Activated CD8-positive, alpha-beta T cell treated with anti-CD3 and anti-CD28 coated beads for 36 hours (primary cell): Measurements from ENCODE around the gene MYO1B. TPM values are rescaled to one million over a fixed set of nuclear protein-coding genes. Genes with fewer than 3 reads are reported as not detected.

Experiments
- ATAC-seq: fragments of 200-7000 bp; cut with Tn5 transposase; one replicate; pipeline ENCODE4 v1.10.0; 2021; ENCODE audit warnings: mild to moderate bottlenecking, moderate library complexity
- CTCF ChIA-PET: fragments of 350-600 bp; sonication (Branson Sonifier 250); formaldehyde crosslinking; loops from one replicate; lab custom pipeline; 2021; ENCODE audit warnings: antibody characterized with exemption; lab: Charles Lee
- POLR2A ChIA-PET: fragments of 350-600 bp; sonication (Branson Sonifier 250); formaldehyde crosslinking; loops from one replicate; lab custom pipeline; 2021; ENCODE audit warnings: antibody characterized with exemption; lab: Charles Lee
- DNase-seq: peaks from one replicate; pipeline ENCODE4 v3.0.0-alpha.2; 2020
- H3K27ac Mint-ChIP-seq: one replicate; pipeline ENCODE4 v1.8.0; 2021; ENCODE audit warnings: mild to moderate bottlenecking, mixed read lengths
- H3K27me3 Mint-ChIP-seq: one replicate; pipeline ENCODE4 v1.8.0; 2021; ENCODE audit warnings: mixed read lengths
- H3K36me3 Mint-ChIP-seq: one replicate; pipeline ENCODE4 v1.8.0; 2021; ENCODE audit warnings: low read depth, mixed read lengths
- H3K4me1 Mint-ChIP-seq: one replicate; pipeline ENCODE4 v1.8.0; 2021; ENCODE audit warnings: low read depth, mixed read lengths
- H3K4me3 Mint-ChIP-seq: one replicate; pipeline ENCODE4 v1.8.0; 2021; ENCODE audit warnings: mild to moderate bottlenecking, moderate library complexity, mixed read lengths
- H3K9me3 Mint-ChIP-seq: one replicate; pipeline ENCODE4 v1.8.0; 2021; ENCODE audit warnings: mixed read lengths
- intact Hi-C: fragments of 100-400 bp; cut with micrococcal nuclease; formaldehyde crosslinking; loops from one replicate; pipeline ENCODE4 v1.10.0; 2022
- total RNA-seq, 2 experiments: library from RNA; stranded (reverse); gene quantifications; one replicate each; pipeline ENCODE4 v1.2.3, GENCODE V29; 2021
- TF ChIP-seq, protein P1 (sequence below): fragments of 200-600 bp; IDR thresholded peaks from one replicate; pipeline ENCODE4 v1.8.0; 2022; ENCODE audit warnings: antibody characterized with exemption, mild to moderate bottlenecking

The MYO1B gene
- total RNA-seq, 2 experiments from 2014 or later, result 43.2 to 44.8 TPM

DNA sequence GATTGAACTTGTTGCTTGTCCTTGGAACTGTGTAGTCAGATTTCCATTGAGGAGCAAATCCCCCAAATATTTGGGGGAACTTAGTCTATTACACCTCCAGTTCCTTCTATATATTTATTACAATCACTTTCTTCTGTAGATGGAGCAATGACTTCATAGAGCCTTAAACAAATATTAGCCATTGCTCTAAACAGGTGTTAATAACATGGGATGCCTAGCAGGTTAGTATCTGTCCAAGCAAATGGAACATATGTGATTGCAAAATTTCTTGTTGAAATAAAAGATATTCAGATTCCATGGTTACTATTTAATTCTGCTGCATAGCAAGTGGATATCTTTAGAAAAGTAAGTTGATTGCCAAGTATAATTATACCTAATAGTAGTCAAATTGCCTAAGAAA, 225.1 kb downstream of the MYO1B start:
- H3K27ac Mint-ChIP-seq, result no peak overlapping the region
- H3K4me3 Mint-ChIP-seq, result no peak overlapping the region
- intact Hi-C loops, result no loop called here
- H3K27me3 Mint-ChIP-seq, result no peaks in the 10 kb centered on the region
- no peaks in the 10 kb centered on the region for H3K4me1 Mint-ChIP-seq
- TF ChIP-seq, protein P1, sequence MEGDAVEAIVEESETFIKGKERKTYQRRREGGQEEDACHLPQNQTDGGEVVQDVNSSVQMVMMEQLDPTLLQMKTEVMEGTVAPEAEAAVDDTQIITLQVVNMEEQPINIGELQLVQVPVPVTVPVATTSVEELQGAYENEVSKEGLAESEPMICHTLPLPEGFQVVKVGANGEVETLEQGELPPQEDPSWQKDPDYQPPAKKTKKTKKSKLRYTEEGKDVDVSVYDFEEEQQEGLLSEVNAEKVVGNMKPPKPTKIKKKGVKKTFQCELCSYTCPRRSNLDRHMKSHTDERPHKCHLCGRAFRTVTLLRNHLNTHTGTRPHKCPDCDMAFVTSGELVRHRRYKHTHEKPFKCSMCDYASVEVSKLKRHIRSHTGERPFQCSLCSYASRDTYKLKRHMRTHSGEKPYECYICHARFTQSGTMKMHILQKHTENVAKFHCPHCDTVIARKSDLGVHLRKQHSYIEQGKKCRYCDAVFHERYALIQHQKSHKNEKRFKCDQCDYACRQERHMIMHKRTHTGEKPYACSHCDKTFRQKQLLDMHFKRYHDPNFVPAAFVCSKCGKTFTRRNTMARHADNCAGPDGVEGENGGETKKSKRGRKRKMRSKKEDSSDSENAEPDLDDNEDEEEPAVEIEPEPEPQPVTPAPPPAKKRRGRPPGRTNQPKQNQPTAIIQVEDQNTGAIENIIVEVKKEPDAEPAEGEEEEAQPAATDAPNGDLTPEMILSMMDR, result no peak
- CTCF ChIA-PET, result no interaction called here
- no peak for ATAC-seq
- POLR2A ChIA-PET, result interaction anchor here (0.6 kb wide), 1 partner anchor 315 kb away, joined by 3 read pairs; no protein-coding TSS in a partner anchor
- no peak for DNase-seq
- H3K9me3 Mint-ChIP-seq, result no peaks in the 10 kb centered on the region
- H3K36me3 Mint-ChIP-seq, result no peaks in the 10 kb centered on the region

DNA sequence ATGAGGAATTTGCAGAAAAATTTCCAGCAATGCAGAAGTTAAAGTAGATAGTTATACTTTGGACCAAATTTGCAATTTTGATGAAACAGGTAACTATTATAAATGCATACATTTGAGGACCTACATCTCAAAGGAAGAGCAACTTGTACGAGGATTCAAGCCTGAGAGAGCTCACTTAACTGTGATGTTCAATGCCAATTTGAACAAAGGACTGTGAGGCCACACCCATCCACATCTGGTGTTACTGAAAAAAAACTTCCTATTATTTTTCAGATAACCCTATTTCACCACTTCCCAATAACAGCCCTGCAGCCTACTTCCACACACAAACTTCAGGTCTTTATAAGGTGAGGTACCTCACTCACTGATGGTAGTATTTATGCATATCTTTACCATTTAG, 229.3 kb downstream of the MYO1B start:
- DNase-seq (no peak), ATAC-seq (no peak)
- H3K4me1 Mint-ChIP-seq, result no peaks in the 10 kb centered on the region
- no peak overlapping the region for H3K27ac Mint-ChIP-seq
- intact Hi-C loops, result no loop called here
- H3K36me3 Mint-ChIP-seq, result no peaks in the 10 kb centered on the region
- CTCF ChIA-PET, result interaction anchor here (0.7 to 0.8 kb wide), 2 partner anchors 28 to 228 kb away, joined by 3 read pairs; no protein-coding TSS in a partner anchor
- H3K9me3 Mint-ChIP-seq, result no peaks in the 10 kb centered on the region
- POLR2A ChIA-PET, result no interaction called here
- no peaks in the 10 kb centered on the region for H3K27me3 Mint-ChIP-seq
- no peak overlapping the region for H3K4me3 Mint-ChIP-seq
- TF ChIP-seq, protein P1, result no peak

Other genes with a start within 250 kb of the MYO1B start
- 100 to 1,000 TPM; 293 to 311 TPM for gene STAT1, start 231.2 kb upstream of the MYO1B start, total RNA-seq
- gene STAT4, start 94.4 kb upstream of the MYO1B start, total RNA-seq, result 10 to 100 TPM; 70.8 to 72.2 TPM